UCSD-AML1 (cell line): ENCODE results near the gene SLC29A1.

Experiments used
- DNase-seq: peaks from one replicate; lab custom pipeline; 2025; ENCODE audit not compliant: unreplicated experiment; lab: John Stamatoyannopoulos, UW

Gene SLC29A1

DNA sequence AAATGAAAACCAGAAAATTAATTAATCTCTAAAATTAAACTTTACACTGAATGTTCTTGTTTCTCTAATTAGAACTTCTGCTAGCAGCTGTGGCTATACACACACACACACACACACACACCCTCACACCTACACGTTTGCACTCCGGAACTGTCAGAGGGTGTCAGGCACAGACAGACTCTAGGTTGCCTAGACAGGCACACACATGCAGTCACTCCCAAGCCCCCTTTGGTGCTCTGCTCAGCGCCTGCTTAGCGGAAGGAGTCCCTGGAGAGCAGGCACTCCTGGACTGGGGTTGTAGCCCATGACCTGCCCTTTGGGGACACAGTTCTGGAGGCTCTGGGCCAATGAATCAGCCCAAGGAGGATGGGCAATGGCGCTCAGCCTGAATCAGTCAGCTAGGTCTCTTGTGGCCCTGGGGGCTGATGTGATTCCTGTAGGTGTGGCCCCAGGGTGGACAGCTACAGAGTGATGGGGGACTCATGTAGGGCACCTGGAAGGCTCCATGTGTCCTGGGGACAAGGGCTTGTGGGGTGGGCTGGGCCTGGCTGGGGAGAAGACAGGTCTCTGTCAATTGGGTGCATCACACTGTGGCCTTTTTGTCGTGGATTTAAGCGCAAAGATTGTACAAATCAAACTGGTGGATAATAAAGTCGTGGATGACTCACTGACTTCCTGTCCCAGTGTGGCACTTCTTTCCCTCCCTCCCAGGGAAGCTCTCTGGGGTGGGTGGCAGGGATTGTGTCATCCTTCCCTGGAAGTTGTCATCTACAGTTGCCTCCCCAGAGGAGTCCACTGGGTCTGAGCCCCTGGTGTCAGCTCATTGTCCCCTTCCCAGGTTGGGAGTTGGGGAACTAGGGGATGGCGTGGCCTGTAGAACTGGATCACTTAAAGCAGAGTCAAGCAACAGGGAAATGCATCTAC, 55.6 kb downstream of the SLC29A1 start:
- no peak for DNase-seq
